Skin epidermis (tissue), 12 donors: ENCODE data around the gene CBARP.
"Not testable (repeated sequence)": the region's sequence is repeated elsewhere in the genome, so short reads cannot be mapped to it uniquely, and the experiment has no call there.

Experiments
- H3K27ac ChIP-seq, 21 experiments: fragments of 200-600 bp; sonication (generic) in 11 of 21; one replicate each; pipeline ENCODE4 v1.5.0; 2020; ENCODE audit warnings: mild to moderate bottlenecking in 3 of 21, inconsistent platforms in 2 of 21, moderate library complexity in 2 of 21
- H3K4me3 ChIP-seq, 7 experiments: fragments of 200-600 bp; sonication (generic) in 2 of 7; one replicate each; pipeline ENCODE4 v1.5.0; 2020; ENCODE audit warnings: inconsistent platforms in 2 of 7, mild to moderate bottlenecking in 2 of 7, moderate library complexity in 1 of 7

Gene CBARP

GRCh38 chr19:1221904-1222255, 15.9 kb downstream of the CBARP start:
- Histone ChIP-seq H3K4me3 (no peak overlapping the region), H3K27ac (peak overlapping the region in 4 of 21 experiments; percentile 0 to 64 (median 32))

GRCh38 chr19:1220976-1221903, 16.6 kb downstream of the CBARP start:
- H3K27ac ChIP-seq: peak overlapping the region in 5 of 21 experiments; percentile 4 to 64 (median 21)
- H3K4me3 ChIP-seq: no peak overlapping the region

- peak overlapping the region in 3 of 21 experiments; percentile 10 to 23 (median 21) for H3K27ac ChIP-seq
- no peak overlapping the region for H3K4me3 ChIP-seq
These were observed 17.3 kb downstream of the CBARP start for GRCh38 chr19:1220477-1220930.

- no peak overlapping the region for H3K4me3 ChIP-seq
- peak overlapping the region in 3 of 21 experiments; percentile 10 to 23 (median 21) for H3K27ac ChIP-seq
These were observed 17.9 kb downstream of the CBARP start for GRCh38 chr19:1219786-1220476.

- H3K27ac ChIP-seq: peak overlapping the region in 14 of 21 experiments; percentile 2 to 75 (median 50)
- H3K4me3 ChIP-seq: no peak overlapping the region
These were observed 18.8 kb downstream of the CBARP start for GRCh38 chr19:1218751-1219567.

GRCh38 chr19:1217366-1217765, 20.4 kb downstream of the CBARP start:
- peak overlapping the region in 6 of 21 experiments; percentile 1 to 57 (median 40) for H3K27ac ChIP-seq
- H3K4me3 ChIP-seq: no peak overlapping the region

- Histone ChIP-seq H3K27ac (peak overlapping the region in 5 of 21 experiments; percentile 56 to 91 (median 64)), H3K4me3 (no peak overlapping the region)
These were observed 21.0 kb downstream of the CBARP start for GRCh38 chr19:1216756-1217155.

- Histone ChIP-seq H3K27ac (peak overlapping the region in 20 of 21 experiments; percentile 60 to 91 (median 82)), H3K4me3 (no peak overlapping the region)
These were observed 22.7 kb downstream of the CBARP start for GRCh38 chr19:1214862-1215731.

GRCh38 chr19:1214299-1214861, 23.4 kb downstream of the CBARP start:
- no peak overlapping the region for H3K4me3 ChIP-seq
- peak overlapping the region; percentile 27 to 91 (median 82) for H3K27ac ChIP-seq

GRCh38 chr19:1213391-1214286, 24.2 kb downstream of the CBARP start:
- Histone ChIP-seq H3K27ac (peak overlapping the region; percentile 27 to 91 (median 82)), H3K4me3 (peak overlapping the region in 2 of 7 experiments; percentile 1 to 4)

GRCh38 chr19:1211494-1212234, 26.1 kb downstream of the CBARP start:
- H3K27ac ChIP-seq: peak overlapping the region in 12 of 21 experiments; percentile 4 to 91 (median 42)

GRCh38 chr19:1210227-1210538, 27.6 kb downstream of the CBARP start:
- Histone ChIP-seq H3K27ac (peak overlapping the region in 13 of 21 experiments; percentile 21 to 73 (median 37)), H3K4me3 (no peak overlapping the region)

More at GRCh38 chr19:1211494-1212234, 26.1 kb downstream of the CBARP start:
- no peak overlapping the region for H3K4me3 ChIP-seq

GRCh38 chr19:1208830-1209229, 29.0 kb downstream of the CBARP start:
- peak overlapping the region in 8 of 21 experiments; percentile 9 to 41 (median 21) for H3K27ac ChIP-seq
- H3K4me3 ChIP-seq: not testable (repeated sequence)

- Histone ChIP-seq H3K4me3 (peak overlapping the region; percentile 41 to 80 (median 72)), H3K27ac (peak overlapping the region in 20 of 21 experiments; percentile 24 to 92 (median 78))
These were observed 30.8 kb downstream of the CBARP start for GRCh38 chr19:1206864-1207450.

- peak overlapping the region; percentile 41 to 80 (median 72) for H3K4me3 ChIP-seq
- H3K27ac ChIP-seq: peak overlapping the region in 20 of 21 experiments; percentile 37 to 92 (median 78)
These were observed 31.5 kb downstream of the CBARP start for GRCh38 chr19:1206150-1206863.
